Loucy (cell line): ENCODE data around the gene MAN2A1.

Experiments
- EZH2phosphoT487 ChIP-seq: fragments of 200-600 bp; IDR thresholded peaks from 2 replicates; pipeline ENCODE4 v1.6.1; 2018; ENCODE audit warnings: antibody characterized with exemption, mild to moderate bottlenecking, moderate library complexity, borderline replicate concordance
- TF ChIP-seq, protein P1 (sequence below): fragments of 200-600 bp; sonication (generic); conservative IDR thresholded peaks from 2 replicates; pipeline ENCODE4 v1.5.1; 2014; ENCODE audit warnings: mild to moderate bottlenecking, antibody characterized with exemption, low read length

GRCh38 chr5:109721741-109722140 lies 32.0 kb downstream of the MAN2A1 start:
- TF ChIP-seq, protein P1, sequence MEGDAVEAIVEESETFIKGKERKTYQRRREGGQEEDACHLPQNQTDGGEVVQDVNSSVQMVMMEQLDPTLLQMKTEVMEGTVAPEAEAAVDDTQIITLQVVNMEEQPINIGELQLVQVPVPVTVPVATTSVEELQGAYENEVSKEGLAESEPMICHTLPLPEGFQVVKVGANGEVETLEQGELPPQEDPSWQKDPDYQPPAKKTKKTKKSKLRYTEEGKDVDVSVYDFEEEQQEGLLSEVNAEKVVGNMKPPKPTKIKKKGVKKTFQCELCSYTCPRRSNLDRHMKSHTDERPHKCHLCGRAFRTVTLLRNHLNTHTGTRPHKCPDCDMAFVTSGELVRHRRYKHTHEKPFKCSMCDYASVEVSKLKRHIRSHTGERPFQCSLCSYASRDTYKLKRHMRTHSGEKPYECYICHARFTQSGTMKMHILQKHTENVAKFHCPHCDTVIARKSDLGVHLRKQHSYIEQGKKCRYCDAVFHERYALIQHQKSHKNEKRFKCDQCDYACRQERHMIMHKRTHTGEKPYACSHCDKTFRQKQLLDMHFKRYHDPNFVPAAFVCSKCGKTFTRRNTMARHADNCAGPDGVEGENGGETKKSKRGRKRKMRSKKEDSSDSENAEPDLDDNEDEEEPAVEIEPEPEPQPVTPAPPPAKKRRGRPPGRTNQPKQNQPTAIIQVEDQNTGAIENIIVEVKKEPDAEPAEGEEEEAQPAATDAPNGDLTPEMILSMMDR: no peak
- TF ChIP-seq EZH2phosphoT487: no peak
